Inflammatory macrophage treated with lipopolysaccharide for 1 hour (primary cell): ENCODE measurements around the gene GPHA2.

Experiments
- DNase-seq, 2 donors: peaks; one replicate each; pipeline ENCODE4 v3.0.0-alpha.2; 2020 to 2022

The GPHA2 gene

GRCh38 chr11:64929625-64930024, 6.1 kb downstream of the GPHA2 start:
- no peak for DNase-seq

- no peak for DNase-seq
Measured at GRCh38 chr11:64928957-64929356, 6.7 kb downstream of the GPHA2 start.

- DNase-seq: no peak
Measured at GRCh38 chr11:64926689-64927088, 9.0 kb downstream of the GPHA2 start.

GRCh38 chr11:64925536-64926436, 9.9 kb downstream of the GPHA2 start:
- no peak for DNase-seq

GRCh38 chr11:64924910-64925284, 10.8 kb downstream of the GPHA2 start:
- no peak for DNase-seq

- peak; percentile 87 to 91 for DNase-seq
Measured at GRCh38 chr11:64923944-64924909, 11.5 kb downstream of the GPHA2 start, which contains the start of gene PPP2R5B. PPP2R5B (plus strand) TSS chr11:64924689; CDS start chr11:64925735, 1,046 bp downstream.

- DNase-seq: no peak
Measured at GRCh38 chr11:64923151-64923661, 12.5 kb downstream of the GPHA2 start.

GRCh38 chr11:64921384-64921783, 14.3 kb downstream of the GPHA2 start:
- no peak for DNase-seq

- DNase-seq: no peak
Measured at GRCh38 chr11:64920124-64920523, 15.6 kb downstream of the GPHA2 start.

GRCh38 chr11:64919627-64920026, 16.1 kb downstream of the GPHA2 start:
- DNase-seq: no peak

- no peak for DNase-seq
Measured at GRCh38 chr11:64918017-64918416, 17.7 kb downstream of the GPHA2 start.

GRCh38 chr11:64917663-64917995, 18.1 kb downstream of the GPHA2 start:
- no peak for DNase-seq

- peak; percentile 99 to 100 for DNase-seq
Measured at GRCh38 chr11:64916775-64917662, 18.7 kb downstream of the GPHA2 start, which contains the start of gene ATG2A. ATG2A (minus strand) TSS chr11:64917209; CDS start chr11:64917135, 74 bp downstream.

- peak; percentile 52 to 65 for DNase-seq
Measured at GRCh38 chr11:64916040-64916774, 19.5 kb downstream of the GPHA2 start.

GRCh38 chr11:64915376-64915887, 20.3 kb downstream of the GPHA2 start:
- DNase-seq: no peak

- DNase-seq: no peak
Measured at GRCh38 chr11:64914123-64914522, 21.6 kb downstream of the GPHA2 start.

GRCh38 chr11:64913171-64913727, 22.4 kb downstream of the GPHA2 start:
- DNase-seq: no peak

GRCh38 chr11:64911689-64912088, 24.0 kb downstream of the GPHA2 start:
- DNase-seq: no peak

- no peak for DNase-seq
Measured at GRCh38 chr11:64911142-64911541, 24.6 kb downstream of the GPHA2 start.

- no peak for DNase-seq
Measured at GRCh38 chr11:64910451-64911093, 25.1 kb downstream of the GPHA2 start.
